ENCODE data around the gene VASP. TPM values are rescaled to one million over a fixed set of nuclear protein-coding genes. Genes with fewer than 3 reads are reported as not detected.

VASP gene
- total RNA-seq, 4 donors from 2014 or later, result 39.2 to 82.9 (median 52.7) TPM

- H3K4me3 ChIP-seq, result no peak overlapping the region
- peaks cover 23 to 50% (median 29%) of the 10 kb centered on the region in 3 donors for H3K4me1 ChIP-seq
- DNase-seq, result no peak
- 72% methylated on average over 2 of the region's 2 CpGs; no CpG with 5 or more reads in 1 of the 2 donors for WGBS, 2 donors
- no peaks in the 10 kb centered on the region for H3K9me3 ChIP-seq
- no peak for TF ChIP-seq CTCF (IDR thresholded peaks at IDR 0.05)
- TF ChIP-seq POLR2A (IDR thresholded peaks at IDR 0.05), result no peak
- peak overlapping the region in 1 of 4 donors; percentile 39 for H3K27ac ChIP-seq
- no peaks in the 10 kb centered on the region for H3K36me3 ChIP-seq
- intact Hi-C loops (cut with DNase I), result no loop called here
- peaks cover 0 to 12% (median 0%) of the 10 kb centered on the region in 4 donors for H3K27me3 ChIP-seq
Measured at GRCh38 chr19:45501730-45502014, 5.6 kb upstream of the VASP start.

- peak overlapping the region in 1 of 4 donors; percentile 39 for H3K27ac ChIP-seq
- H3K4me3 ChIP-seq, result no peak overlapping the region
- intact Hi-C loops (cut with DNase I), result no loop called here
- no peaks in the 10 kb centered on the region for H3K36me3 ChIP-seq
- 65 to 66% methylated on average over 3 to 5 of the region's 5 CpGs for WGBS, 2 donors
- H3K27me3 ChIP-seq, result peaks cover 0 to 12% (median 0%) of the 10 kb centered on the region in 4 donors
- H3K9me3 ChIP-seq, result no peaks in the 10 kb centered on the region
- no peak for DNase-seq
- H3K4me1 ChIP-seq, result peaks cover 23 to 47% (median 28%) of the 10 kb centered on the region in 3 donors
- TF ChIP-seq CTCF (IDR thresholded peaks at IDR 0.05), result no peak
- no peak for TF ChIP-seq POLR2A (IDR thresholded peaks at IDR 0.05)
Measured at GRCh38 chr19:45502111-45502510, 5.2 kb upstream of the VASP start.

- Histone ChIP-seq H3K4me3 (no peak overlapping the region), H3K27ac (no peak overlapping the region), H3K36me3 (no peaks in the 10 kb centered on the region), H3K9me3 (no peaks in the 10 kb centered on the region), H3K27me3 (peaks cover 0 to 10% (median 0%) of the 10 kb centered on the region in 4 donors), H3K4me1 (peaks cover 13 to 39% (median 13%) of the 10 kb centered on the region in 3 donors)
- no peak for DNase-seq
- WGBS, 2 donors, result 79 to 85% methylated on average over 6 to 9 of the region's 9 CpGs
- intact Hi-C loops (cut with DNase I), result no loop called here
- TF ChIP-seq CTCF (IDR thresholded peaks at IDR 0.05) (no peak), POLR2A (IDR thresholded peaks at IDR 0.05) (no peak)
Measured at GRCh38 chr19:45503909-45504308, 3.4 kb upstream of the VASP start.

GRCh38 chr19:45505151-45505995 is 1.9 kb upstream of the VASP start:
- Histone ChIP-seq H3K36me3 (no peaks in the 10 kb centered on the region), H3K4me3 (no peak overlapping the region), H3K27ac (peak overlapping the region in 3 of 4 donors; percentile 94 to 97 (median 95)), H3K9me3 (no peaks in the 10 kb centered on the region), H3K4me1 (peaks cover 10 to 42% (median 19%) of the 10 kb centered on the region in 3 donors), H3K27me3 (no peaks in the 10 kb centered on the region)
- DNase-seq, result no peak
- intact Hi-C loops (cut with DNase I), result no loop called here
- TF ChIP-seq POLR2A (IDR thresholded peaks at IDR 0.05), result no peak
- TF ChIP-seq CTCF (IDR thresholded peaks at IDR 0.05), result no peak
- 84 to 85% methylated on average over 8 of the region's 8 CpGs for WGBS, 2 donors

GRCh38 chr19:45505996-45506245 is 1.4 kb upstream of the VASP start:
- 40 to 68% methylated on average over 5 of the region's 5 CpGs for WGBS, 2 donors
- no peaks in the 10 kb centered on the region for H3K27me3 ChIP-seq
- H3K4me1 ChIP-seq, result peaks cover 15 to 48% (median 20%) of the 10 kb centered on the region in 3 donors
- intact Hi-C loops (cut with DNase I), result no loop called here
- H3K4me3 ChIP-seq, result peak overlapping the region; percentile 88 to 100 (median 95)
- no peaks in the 10 kb centered on the region for H3K9me3 ChIP-seq
- peak overlapping the region; percentile 94 to 98 (median 96) for H3K27ac ChIP-seq
- no peak for TF ChIP-seq CTCF (IDR thresholded peaks at IDR 0.05)
- no peak for TF ChIP-seq POLR2A (IDR thresholded peaks at IDR 0.05)
- no peaks in the 10 kb centered on the region for H3K36me3 ChIP-seq
- no peak for DNase-seq

Measured in esophagus squamous epithelium (tissue), 5 donors.